HepG2 (cell line): Measurements from ENCODE around the gene CIROP. TPM values are rescaled to one million over a fixed set of nuclear protein-coding genes. Genes with fewer than 3 reads are reported as not detected.
A peak's percentile ranks its signal among the peaks of the same experiment; 100 is the strongest.

ENCODE experiments used
- ATAC-seq: fragments of 200-7000 bp; cut with Tn5 transposase; 3 replicates; pipeline ENCODE4 v1.9.1; 2020; ENCODE audit warnings: mild to moderate bottlenecking, moderate library complexity
- BruUV-seq: library from RNA; stranded (reverse); fragments of 400-500 nt; replicated peaks from 2 replicates; lab custom pipeline; 2021; lab: Mats Ljungman, UMichigan
- CTCF ChIA-PET: fragments of 300-600 bp; formaldehyde crosslinking; extraction: SDS; loops from one replicate; lab custom pipeline; 2021; ENCODE audit warnings: low total read pairs, inconsistent platforms, low intra/inter-chr PET ratio; lab: Yijun Ruan, JAX
- POLR2A ChIA-PET: fragments of 350-600 bp; sonication (Branson Sonifier 250); formaldehyde crosslinking; loops from one replicate; lab custom pipeline; 2020; ENCODE audit warnings: antibody characterized with exemption, inconsistent platforms; lab: Yijun Ruan, JAX
- DNase-seq: peaks from one replicate; pipeline ENCODE4 v3.0.0-alpha.2; 2015; ENCODE audit warnings: low spot score
- FAIRE-seq: peaks from 3 replicates; lab custom pipeline; 2011; peaks lifted over from hg19 to GRCh38; lab: Jason Lieb, UNC
- H2AFZ ChIP-seq: one replicate; pipeline ENCODE4 v1.6.1; 2011; ENCODE audit warnings: low read length, inconsistent platforms
- H3K27ac ChIP-seq: fragments of 300-600 bp; 3 replicates; pipeline ENCODE4 v1.8.0; 2011; ENCODE audit warnings: mixed run types, mild to moderate bottlenecking, mixed read lengths, low read length, inconsistent platforms; ENCODE audit not compliant: insufficient read depth; ENCODE audit errors: extremely low read length
- H3K27me3 ChIP-seq, 2 experiments: fragments of 200-600 bp in 1 of 2; 2 replicates in 1 of 2; 3 replicates in 1 of 2; pipeline versions ENCODE4 v1.6.0 to v1.8.0; 2011; ENCODE audit warnings: low read length in 2 of 2, mild to moderate bottlenecking in 2 of 2, moderate library complexity in 2 of 2, inconsistent platforms in 1 of 2; ENCODE audit not compliant: insufficient read depth in 2 of 2, control insufficient read depth in 1 of 2
- H3K36me3 ChIP-seq, 2 experiments: fragments of 200-600 bp in 1 of 2; replicated peaks in 1 of 2; 2 replicates in 1 of 2; 3 replicates in 1 of 2; pipeline versions ENCODE4 v1.5.1 to v1.8.0; 2011; ENCODE audit warnings: low read length in 2 of 2, inconsistent platforms in 1 of 2; ENCODE audit not compliant: insufficient read depth in 2 of 2, control insufficient read depth in 1 of 2
- H3K4me1 ChIP-seq: 2 replicates; pipeline ENCODE4 v1.5.1; 2012; ENCODE audit warnings: low read length, inconsistent platforms; ENCODE audit not compliant: insufficient read depth
- H3K4me2 ChIP-seq: 2 replicates; pipeline ENCODE4 v1.6.0; 2011; ENCODE audit warnings: low read depth, low read length, inconsistent platforms
- H3K4me3 ChIP-seq, 3 experiments: fragments of 200-600 bp in 1 of 3; sonication (generic), shearing (Covaris generic) in 1 of 3; replicated peaks in 1 of 3; 2 replicates each; pipeline ENCODE4 v1.5.1; 2011 to 2016; ENCODE audit warnings: low read length in 3 of 3, inconsistent platforms in 2 of 3, low read depth in 2 of 3, mild to moderate bottlenecking in 2 of 3, control low read depth in 1 of 3, mixed read lengths in 1 of 3; ENCODE audit not compliant: insufficient read depth in 1 of 3
- H3K79me2 ChIP-seq: one replicate; pipeline ENCODE4 v1.6.1; 2011; ENCODE audit warnings: low read length, inconsistent platforms; ENCODE audit not compliant: insufficient read depth
- H3K9ac ChIP-seq: 2 replicates; pipeline ENCODE4 v1.6.0; 2011; ENCODE audit warnings: mild to moderate bottlenecking, low read depth, low read length, inconsistent platforms; ENCODE audit not compliant: insufficient read depth
- H3K9me3 ChIP-seq: 2 replicates; pipeline ENCODE4 v1.5.1; 2012; ENCODE audit warnings: mild to moderate bottlenecking, low read length
- H4K20me1 ChIP-seq: 2 replicates; pipeline ENCODE4 v1.6.0; 2011; ENCODE audit warnings: inconsistent platforms, mild to moderate bottlenecking, low read length, moderate library complexity; ENCODE audit not compliant: insufficient read depth
- CAMTA2 ChIP-seq: sonication (generic); formaldehyde crosslinking; IDR thresholded peaks from 2 replicates; pipeline ENCODE4 v1.4.0; 2020; ENCODE audit warnings: mild to moderate bottlenecking, missing genetic modification reagents, borderline replicate concordance
- CHD2 ChIP-seq: IDR thresholded peaks from 2 replicates; pipeline ENCODE4 v1.6.1; 2011; ENCODE audit warnings: low read depth, low read length, improper control_type of control experiment
- FOXA1 ChIP-seq, 2 experiments: fragments of 450-650 bp in 1 of 2; sonication (generic) in 1 of 2; formaldehyde crosslinking in 1 of 2; IDR thresholded peaks; 2 replicates each; pipeline versions ENCODE4 v1.4.0 to v1.6.1; 2016 to 2020; ENCODE audit warnings: missing genetic modification reagents in 1 of 2
- HIVEP1 ChIP-seq: sonication (generic); formaldehyde crosslinking; IDR thresholded peaks from 2 replicates; pipeline ENCODE4 v1.4.0; 2020; ENCODE audit warnings: mild to moderate bottlenecking, missing genetic modification reagents
- KAT8 ChIP-seq: IDR thresholded peaks from 2 replicates; pipeline ENCODE4 v1.6.1; 2016; ENCODE audit warnings: missing genetic modification reagents, missing compliant biosample characterization
- RBM22 ChIP-seq: fragments of 200-400 bp; formaldehyde crosslinking; optimal IDR thresholded peaks from 2 replicates; pipeline ENCODE3; 2017; ENCODE audit warnings: mild to moderate bottlenecking, low read length, moderate library complexity
- ZFP62 ChIP-seq: sonication (generic); formaldehyde crosslinking; IDR thresholded peaks from 2 replicates; pipeline ENCODE4 v1.4.0; 2020; ENCODE audit warnings: missing genetic modification reagents
- ZNF441 ChIP-seq: sonication (generic); formaldehyde crosslinking; IDR thresholded peaks from 2 replicates; pipeline ENCODE4 v1.7.0; 2021; ENCODE audit warnings: missing genetic modification reagents, borderline replicate concordance
- ZNF598 ChIP-seq: sonication (generic); formaldehyde crosslinking; IDR thresholded peaks from 2 replicates; pipeline ENCODE4 v1.5.1; 2020; ENCODE audit warnings: mild to moderate bottlenecking, missing genetic modification reagents, borderline replicate concordance
- ZNF776 ChIP-seq: sonication (generic); formaldehyde crosslinking; IDR thresholded peaks from 2 replicates; pipeline ENCODE4 v1.4.0; 2020; ENCODE audit warnings: mild to moderate bottlenecking, missing genetic modification reagents
- WGBS: methylation state at CpG from one replicate; pipeline ENCODE4 v1.1.6; 2017; ENCODE audit warnings: low lambda C conversion rate; 5-methylcytosine and 5-hydroxymethylcytosine counted together
- in situ Hi-C: cut with HindIII; loops from 2 replicates; pipeline ENCODE4 v1.10.0; 2017; ENCODE audit warnings: low pct_unique_long_range_greater_than_20kb; ENCODE audit not compliant: extremely low pct_ligation_motif_present
- intact Hi-C: fragments of 100-400 bp; cut with micrococcal nuclease; formaldehyde crosslinking; loops from one replicate; pipeline ENCODE4 v1.10.0; 2022; ENCODE audit not compliant: unreplicated experiment
- polyA plus RNA-seq, 8 experiments: library from polyadenylated mRNA; depleted of rRNA in 3 of 8; stranded (reverse) in 7 of 8; unstranded in 1 of 8; fragments of >200 nt; fragmentation: Illumina TruSeq in 4 of 8; extraction: Trizol in 4 of 8; gene quantifications; 2 replicates each; pipeline versions ENCODE4 v1.2.1 to v1.2.3, GENCODE V29; 2011 to 2016; ENCODE audit warnings: low read depth in 4 of 8, missing spikeins in 1 of 8, mixed read lengths in 1 of 8; ENCODE audit not compliant: insufficient read depth in 1 of 8
- total RNA-seq, 5 experiments: library from RNA; depleted of rRNA; stranded (reverse); fragments of >200 nt; fragmentation: Illumina TruSeq; extraction: Trizol; gene quantifications; 2 replicates each; pipeline ENCODE4 v1.2.3, GENCODE V29; 2016; ENCODE audit warnings: low read depth in 1 of 5
- TF ChIP-seq, protein P1 (sequence below): IDR thresholded peaks from 2 replicates; pipeline ENCODE4 v1.6.1; 2016; ENCODE audit warnings: missing biosample characterization, missing genetic modification reagents, low read depth
- TF ChIP-seq, protein P2 (sequence below): sonication (generic); formaldehyde crosslinking; IDR thresholded peaks from 2 replicates; pipeline ENCODE4 v1.4.0; 2020; ENCODE audit warnings: missing genetic modification reagents
- TF ChIP-seq, protein P3 (sequence below): sonication (generic); formaldehyde crosslinking; IDR thresholded peaks from 2 replicates; pipeline ENCODE4 v1.5.1; 2020; ENCODE audit warnings: mild to moderate bottlenecking, missing genetic modification reagents, moderate library complexity
- TF ChIP-seq, protein P4 (sequence below): sonication (generic); formaldehyde crosslinking; IDR thresholded peaks from 2 replicates; pipeline ENCODE4 v1.5.0; 2020; ENCODE audit warnings: mild to moderate bottlenecking, low read depth, missing genetic modification reagents, borderline replicate concordance

Gene CIROP
- total and polyA plus RNA-seq, 2 of the 13 experiments (the other 11 are each of a cell fraction or from before 2014, with no cell fraction given) = 0.07 TPM; not detected in 1

- H3K9me3 ChIP-seq = no peaks in the 10 kb centered on the region
- H3K79me2 ChIP-seq = no peaks in the 10 kb centered on the region
- in situ Hi-C loops (no loop called here), intact Hi-C loops (loop anchor here (1.0 kb wide), 5 partner anchors 52 to 502 kb away; no protein-coding TSS in a partner anchor)
- no peak for ATAC-seq
- ChIA-PET POLR2A (interaction anchor here (0.6 to 7.4 kb wide), 28 partner anchors 10 to 262 kb away, joined by 3 to 72 read pairs (median 6); partner anchors contain the start of genes ACIN1, AJUBA, BCL2L2 and C14orf119), CTCF (interaction anchor here (0.7 to 8.5 kb wide), 14 partner anchors 10 to 502 kb away, joined by 3 to 173 read pairs (median 4); no protein-coding TSS in a partner anchor)
- no peak overlapping the region for H3K4me2 ChIP-seq
- DNase-seq = no peak
- FAIRE-seq = no peak
- no peak overlapping the region for H2AFZ ChIP-seq
- no peak overlapping the region for H3K27ac ChIP-seq
- peaks cover 41 to 45% of the 10 kb centered on the region in 2 experiments for H3K36me3 ChIP-seq
- no peak overlapping the region for H3K9ac ChIP-seq
- H3K4me3 ChIP-seq = no peak overlapping the region
- peaks cover 0 to 6% of the 10 kb centered on the region in 2 experiments; a peak in 1 of 5 replicates for H3K27me3 ChIP-seq
- BruUV-seq = TSS peak; percentile 83
- WGBS = 97% methylated on average over 32 of the region's 32 CpGs
- peaks cover 13% of the 10 kb centered on the region; the same call in 1 of the 2 replicates for H4K20me1 ChIP-seq
- peaks cover 29% of the 10 kb centered on the region for H3K4me1 ChIP-seq
- TF ChIP-seq ZNF598 (CRISPR knock-in tag) (peak; percentile 53; the same call in 1 of the 2 replicates), KAT8 (CRISPR knock-in tag) (no peak), ZNF441 (CRISPR knock-in tag) (0 out of 2 replicates have a peak, but pooled peaks have one; percentile 20), FOXA1 (IDR thresholded peaks at IDR 0.05) (0 out of 2 replicates have a peak, but pooled peaks have one; percentile 15), FOXA1 (CRISPR knock-in tag; IDR thresholded peaks at IDR 0.05) (no peak), RBM22 (no peak), CAMTA2 (CRISPR knock-in tag) (0 out of 2 replicates have a peak, but pooled peaks have one; percentile 21), HIVEP1 (CRISPR knock-in tag) (0 out of 2 replicates have a peak, but pooled peaks have one; percentile 11), ZNF776 (CRISPR knock-in tag) (no peak; the same call in 1 of the 2 replicates), CHD2 (no peak), ZFP62 (CRISPR knock-in tag) (no peak)
- TF ChIP-seq, protein P1, sequence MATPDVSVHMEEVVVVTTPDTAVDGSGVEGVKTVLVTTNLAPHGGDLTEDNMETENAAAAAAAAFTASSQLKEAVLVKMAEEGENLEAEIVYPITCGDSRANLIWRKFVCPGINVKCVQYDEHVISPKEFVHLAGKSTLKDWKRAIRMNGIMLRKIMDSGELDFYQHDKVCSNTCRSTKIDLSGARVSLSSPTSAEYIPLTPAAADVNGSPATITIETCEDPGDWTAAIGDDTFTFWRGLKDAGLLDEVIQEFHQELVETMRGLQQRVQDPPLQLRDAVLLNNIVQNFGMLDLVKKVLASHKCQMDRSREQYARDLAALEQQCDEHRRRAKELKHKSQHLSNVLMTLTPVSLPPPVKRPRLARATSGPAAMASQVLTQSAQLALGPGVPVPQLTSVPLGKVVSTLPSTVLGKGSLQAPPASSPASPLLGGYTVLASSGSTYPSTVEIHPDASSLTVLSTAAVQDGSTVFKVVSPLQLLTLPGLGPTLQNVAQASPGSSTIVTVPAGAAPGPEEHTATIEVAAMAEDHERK (CRISPR knock-in tag) = no peak
- TF ChIP-seq, protein P2, sequence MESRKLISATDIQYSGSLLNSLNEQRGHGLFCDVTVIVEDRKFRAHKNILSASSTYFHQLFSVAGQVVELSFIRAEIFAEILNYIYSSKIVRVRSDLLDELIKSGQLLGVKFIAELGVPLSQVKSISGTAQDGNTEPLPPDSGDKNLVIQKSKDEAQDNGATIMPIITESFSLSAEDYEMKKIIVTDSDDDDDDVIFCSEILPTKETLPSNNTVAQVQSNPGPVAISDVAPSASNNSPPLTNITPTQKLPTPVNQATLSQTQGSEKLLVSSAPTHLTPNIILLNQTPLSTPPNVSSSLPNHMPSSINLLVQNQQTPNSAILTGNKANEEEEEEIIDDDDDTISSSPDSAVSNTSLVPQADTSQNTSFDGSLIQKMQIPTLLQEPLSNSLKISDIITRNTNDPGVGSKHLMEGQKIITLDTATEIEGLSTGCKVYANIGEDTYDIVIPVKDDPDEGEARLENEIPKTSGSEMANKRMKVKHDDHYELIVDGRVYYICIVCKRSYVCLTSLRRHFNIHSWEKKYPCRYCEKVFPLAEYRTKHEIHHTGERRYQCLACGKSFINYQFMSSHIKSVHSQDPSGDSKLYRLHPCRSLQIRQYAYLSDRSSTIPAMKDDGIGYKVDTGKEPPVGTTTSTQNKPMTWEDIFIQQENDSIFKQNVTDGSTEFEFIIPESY (CRISPR knock-in tag) = no peak
- TF ChIP-seq, protein P3, sequence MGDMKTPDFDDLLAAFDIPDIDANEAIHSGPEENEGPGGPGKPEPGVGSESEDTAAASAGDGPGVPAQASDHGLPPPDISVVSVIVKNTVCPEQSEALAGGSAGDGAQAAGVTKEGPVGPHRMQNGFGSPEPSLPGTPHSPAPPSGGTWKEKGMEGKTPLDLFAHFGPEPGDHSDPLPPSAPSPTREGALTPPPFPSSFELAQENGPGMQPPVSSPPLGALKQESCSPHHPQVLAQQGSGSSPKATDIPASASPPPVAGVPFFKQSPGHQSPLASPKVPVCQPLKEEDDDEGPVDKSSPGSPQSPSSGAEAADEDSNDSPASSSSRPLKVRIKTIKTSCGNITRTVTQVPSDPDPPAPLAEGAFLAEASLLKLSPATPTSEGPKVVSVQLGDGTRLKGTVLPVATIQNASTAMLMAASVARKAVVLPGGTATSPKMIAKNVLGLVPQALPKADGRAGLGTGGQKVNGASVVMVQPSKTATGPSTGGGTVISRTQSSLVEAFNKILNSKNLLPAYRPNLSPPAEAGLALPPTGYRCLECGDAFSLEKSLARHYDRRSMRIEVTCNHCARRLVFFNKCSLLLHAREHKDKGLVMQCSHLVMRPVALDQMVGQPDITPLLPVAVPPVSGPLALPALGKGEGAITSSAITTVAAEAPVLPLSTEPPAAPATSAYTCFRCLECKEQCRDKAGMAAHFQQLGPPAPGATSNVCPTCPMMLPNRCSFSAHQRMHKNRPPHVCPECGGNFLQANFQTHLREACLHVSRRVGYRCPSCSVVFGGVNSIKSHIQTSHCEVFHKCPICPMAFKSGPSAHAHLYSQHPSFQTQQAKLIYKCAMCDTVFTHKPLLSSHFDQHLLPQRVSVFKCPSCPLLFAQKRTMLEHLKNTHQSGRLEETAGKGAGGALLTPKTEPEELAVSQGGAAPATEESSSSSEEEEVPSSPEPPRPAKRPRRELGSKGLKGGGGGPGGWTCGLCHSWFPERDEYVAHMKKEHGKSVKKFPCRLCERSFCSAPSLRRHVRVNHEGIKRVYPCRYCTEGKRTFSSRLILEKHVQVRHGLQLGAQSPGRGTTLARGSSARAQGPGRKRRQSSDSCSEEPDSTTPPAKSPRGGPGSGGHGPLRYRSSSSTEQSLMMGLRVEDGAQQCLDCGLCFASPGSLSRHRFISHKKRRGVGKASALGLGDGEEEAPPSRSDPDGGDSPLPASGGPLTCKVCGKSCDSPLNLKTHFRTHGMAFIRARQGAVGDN (CRISPR knock-in tag) = peak; percentile 38
- TF ChIP-seq, protein P4, sequence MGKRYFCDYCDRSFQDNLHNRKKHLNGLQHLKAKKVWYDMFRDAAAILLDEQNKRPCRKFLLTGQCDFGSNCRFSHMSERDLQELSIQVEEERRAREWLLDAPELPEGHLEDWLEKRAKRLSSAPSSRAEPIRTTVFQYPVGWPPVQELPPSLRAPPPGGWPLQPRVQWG = 0 out of 2 replicates have a peak, but pooled peaks have one; percentile 48
These were observed 45.9 kb downstream of the CIROP start for GRCh38 chr14:23058654-23059504.
